Activated T-helper 1 cell treated with anti-CD3 and anti-CD28 coated beads, Interleukin-12 subunit alpha, Interleukin-12 subunit beta, Interleukin-2, Interleukin-4 antibody, amounts not matched to agents 30 ng/mL and 10 ng/mL and 1 ng/mL, durations not matched to agents 14 hours and 24 hours and 36 hours (primary cell): ENCODE data around the gene ENGASE. TPM values are rescaled to one million over a fixed set of nuclear protein-coding genes. Genes with fewer than 3 reads are reported as not detected.

Source experiments
- DNase-seq: peaks from one replicate; pipeline ENCODE4 v3.0.0; 2021; ENCODE audit warnings: low spot score
- H3K27ac Mint-ChIP-seq: one replicate; pipeline ENCODE4 v1.8.0; 2021; ENCODE audit warnings: mild to moderate bottlenecking, mixed read lengths
- H3K27me3 Mint-ChIP-seq: one replicate; pipeline ENCODE4 v1.8.0; 2022; ENCODE audit warnings: mild to moderate bottlenecking, moderate library complexity, mixed read lengths; ENCODE audit not compliant: insufficient read depth
- H3K36me3 Mint-ChIP-seq: one replicate; pipeline ENCODE4 v1.8.0; 2021; ENCODE audit warnings: low read depth, mixed read lengths
- H3K4me1 Mint-ChIP-seq: one replicate; pipeline ENCODE4 v1.8.0; 2021; ENCODE audit warnings: low read depth, mixed read lengths
- H3K4me3 Mint-ChIP-seq: one replicate; pipeline ENCODE4 v1.8.0; 2021; ENCODE audit warnings: mild to moderate bottlenecking, moderate library complexity, mixed read lengths
- H3K9me3 Mint-ChIP-seq: one replicate; pipeline ENCODE4 v1.8.0; 2021; ENCODE audit warnings: mixed read lengths
- intact Hi-C: fragments of 100-400 bp; cut with micrococcal nuclease; formaldehyde crosslinking; loops from one replicate; pipeline ENCODE4 v1.15.1; 2024
- total RNA-seq: library from RNA; stranded (reverse); gene quantifications from 2 replicates; pipeline ENCODE4 v1.2.3, GENCODE V29; 2022

The ENGASE gene
- total RNA-seq, 1 donor from 2014 or later, result 46.1 TPM

- no peak for DNase-seq
- intact Hi-C loops, result no loop called here
- H3K9me3 Mint-ChIP-seq, result no peaks in the 10 kb centered on the region
- H3K4me1 Mint-ChIP-seq, result no peaks in the 10 kb centered on the region
- H3K27me3 Mint-ChIP-seq, result no peaks in the 10 kb centered on the region
- no peak overlapping the region for H3K27ac Mint-ChIP-seq
- H3K36me3 Mint-ChIP-seq, result peaks cover 15% of the 10 kb centered on the region
- no peak overlapping the region for H3K4me3 Mint-ChIP-seq
Observed at GRCh38 chr17:79081571-79082276, 7.1 kb downstream of the ENGASE start.

GRCh38 chr17:79082311-79083190, 7.9 kb downstream of the ENGASE start:
- Mint-ChIP-seq H3K4me3 (no peak overlapping the region), H3K4me1 (no peaks in the 10 kb centered on the region), H3K9me3 (no peaks in the 10 kb centered on the region), H3K27ac (no peak overlapping the region), H3K36me3 (peaks cover 15% of the 10 kb centered on the region), H3K27me3 (no peaks in the 10 kb centered on the region)
- intact Hi-C loops, result no loop called here
- DNase-seq, result no peak

- Mint-ChIP-seq H3K36me3 (peaks cover 15% of the 10 kb centered on the region), H3K27ac (no peak overlapping the region), H3K9me3 (no peaks in the 10 kb centered on the region), H3K27me3 (no peaks in the 10 kb centered on the region), H3K4me1 (no peaks in the 10 kb centered on the region), H3K4me3 (no peak overlapping the region)
- no peak for DNase-seq
- intact Hi-C loops, result no loop called here
Observed at GRCh38 chr17:79083191-79083971, 8.8 kb downstream of the ENGASE start.

- Mint-ChIP-seq H3K4me3 (no peak overlapping the region), H3K27ac (no peak overlapping the region), H3K36me3 (peaks cover 10% of the 10 kb centered on the region), H3K4me1 (no peaks in the 10 kb centered on the region), H3K9me3 (no peaks in the 10 kb centered on the region), H3K27me3 (no peaks in the 10 kb centered on the region)
- DNase-seq, result no peak
- intact Hi-C loops, result loop anchor here (2.0 kb wide), 1 partner anchor 38 kb away; no protein-coding TSS in a partner anchor
Observed at GRCh38 chr17:79084291-79085153, 9.9 kb downstream of the ENGASE start.

GRCh38 chr17:79085154-79085920, 10.7 kb downstream of the ENGASE start:
- H3K36me3 Mint-ChIP-seq, result peaks cover 5% of the 10 kb centered on the region
- no peak overlapping the region for H3K27ac Mint-ChIP-seq
- no peaks in the 10 kb centered on the region for H3K27me3 Mint-ChIP-seq
- DNase-seq, result no peak
- H3K9me3 Mint-ChIP-seq, result no peaks in the 10 kb centered on the region
- intact Hi-C loops, result loop anchor here (2.0 kb wide), 1 partner anchor 39 kb away; no protein-coding TSS in a partner anchor
- no peak overlapping the region for H3K4me3 Mint-ChIP-seq
- no peaks in the 10 kb centered on the region for H3K4me1 Mint-ChIP-seq

GRCh38 chr17:79085921-79086551, 11.4 kb downstream of the ENGASE start:
- Mint-ChIP-seq H3K4me1 (no peaks in the 10 kb centered on the region), H3K36me3 (no peaks in the 10 kb centered on the region), H3K9me3 (no peaks in the 10 kb centered on the region), H3K27ac (no peak overlapping the region), H3K27me3 (no peaks in the 10 kb centered on the region), H3K4me3 (no peak overlapping the region)
- intact Hi-C loops, result loop anchor here (2.0 kb wide), 1 partner anchor 39 kb away; no protein-coding TSS in a partner anchor
- no peak for DNase-seq

GRCh38 chr17:79086609-79087427, 12.2 kb downstream of the ENGASE start:
- Mint-ChIP-seq H3K36me3 (no peaks in the 10 kb centered on the region), H3K4me3 (no peak overlapping the region), H3K9me3 (no peaks in the 10 kb centered on the region), H3K27ac (no peak overlapping the region), H3K27me3 (peaks cover 2% of the 10 kb centered on the region), H3K4me1 (no peaks in the 10 kb centered on the region)
- DNase-seq, result no peak
- intact Hi-C loops, result loop anchor here (1.0 kb wide), 1 partner anchor 305 kb away; no protein-coding TSS in a partner anchor

GRCh38 chr17:79087428-79088143, 13.0 kb downstream of the ENGASE start:
- intact Hi-C loops, result loop anchor here (1.0 kb wide), 1 partner anchor 305 kb away; no protein-coding TSS in a partner anchor
- Mint-ChIP-seq H3K27me3 (peaks cover 2% of the 10 kb centered on the region), H3K4me1 (no peaks in the 10 kb centered on the region), H3K27ac (no peak overlapping the region), H3K4me3 (no peak overlapping the region), H3K36me3 (no peaks in the 10 kb centered on the region), H3K9me3 (no peaks in the 10 kb centered on the region)
- peak; percentile 53 for DNase-seq

GRCh38 chr17:79088247-79088996, 13.8 kb downstream of the ENGASE start:
- Mint-ChIP-seq H3K27me3 (peaks cover 4% of the 10 kb centered on the region), H3K27ac (no peak overlapping the region), H3K4me3 (no peak overlapping the region), H3K36me3 (no peaks in the 10 kb centered on the region), H3K4me1 (no peaks in the 10 kb centered on the region), H3K9me3 (no peaks in the 10 kb centered on the region)
- intact Hi-C loops, result no loop called here
- DNase-seq, result no peak

GRCh38 chr17:79088997-79089328, 14.3 kb downstream of the ENGASE start:
- Mint-ChIP-seq H3K27me3 (peaks cover 7% of the 10 kb centered on the region), H3K36me3 (no peaks in the 10 kb centered on the region), H3K4me3 (no peak overlapping the region), H3K27ac (no peak overlapping the region), H3K9me3 (no peaks in the 10 kb centered on the region), H3K4me1 (no peaks in the 10 kb centered on the region)
- DNase-seq, result no peak
- intact Hi-C loops, result no loop called here
